Panc1 (cell line): ENCODE results near the gene MACROH2A1. TPM values are rescaled to one million over a fixed set of nuclear protein-coding genes. Genes with fewer than 3 reads are reported as not detected.

Experiments
- ATAC-seq: fragments of 200-7000 bp; cut with Tn5 transposase; 2 replicates; pipeline ENCODE4 v1.9.1; 2020; ENCODE audit warnings: mild to moderate bottlenecking, moderate library complexity
- BruUV-seq: library from RNA; stranded (reverse); fragments of 400-500 nt; replicated peaks from 2 replicates; lab custom pipeline; 2021; lab: Mats Ljungman, UMichigan
- CTCF ChIA-PET: fragments of 300-600 bp; sonication (Branson Sonifier 250); formaldehyde crosslinking; loops from one replicate; lab custom pipeline; 2022; ENCODE audit warnings: antibody characterized with exemption; lab: Charles Lee
- POLR2A ChIA-PET: fragments of 300-600 bp; sonication (Branson Sonifier 250); formaldehyde crosslinking; loops from one replicate; lab custom pipeline; 2022; ENCODE audit warnings: antibody characterized with exemption; lab: Charles Lee
- DNase-seq: peaks from one replicate; pipeline ENCODE4 v3.0.0-alpha.2; 2010; ENCODE audit warnings: low read depth, low spot score
- H3K27ac ChIP-seq: 2 replicates; pipeline ENCODE4 v1.5.1; 2011; ENCODE audit warnings: mild to moderate bottlenecking, low read length, inconsistent platforms
- H3K27me3 ChIP-seq: fragments of 200-500 bp; sonication (Bioruptor generic); 2 replicates; pipeline ENCODE4 v1.6.0; 2014; ENCODE audit warnings: low read length, inconsistent platforms; ENCODE audit not compliant: control insufficient read depth, insufficient read depth
- H3K36me3 ChIP-seq: fragments of 200-500 bp; sonication (Bioruptor generic); 2 replicates; pipeline ENCODE4 v1.5.1; 2014; ENCODE audit warnings: inconsistent platforms, mild to moderate bottlenecking, low read length, moderate library complexity; ENCODE audit not compliant: control insufficient read depth, insufficient read depth
- H3K4me1 ChIP-seq: 2 replicates; pipeline ENCODE4 v1.5.1; 2011; ENCODE audit warnings: inconsistent platforms, mild to moderate bottlenecking, low read length, moderate library complexity; ENCODE audit not compliant: control insufficient read depth, insufficient read depth
- H3K4me3 ChIP-seq, 2 experiments: 2 replicates each; pipeline ENCODE4 v1.5.1; 2011 to 2012; ENCODE audit warnings: low read depth in 2 of 2, low read length in 2 of 2, mild to moderate bottlenecking in 2 of 2, inconsistent platforms in 1 of 2, moderate library complexity in 1 of 2
- H3K9me3 ChIP-seq: fragments of 200-500 bp; sonication (Bioruptor generic); 2 replicates; pipeline ENCODE4 v1.5.1; 2014; ENCODE audit warnings: low read depth, mild to moderate bottlenecking, inconsistent platforms, low read length, moderate library complexity; ENCODE audit not compliant: control insufficient read depth, insufficient read depth
- CTCF ChIP-seq: fragments of 450-650 bp; IDR thresholded peaks from 2 replicates; pipeline ENCODE4 v1.5.1; 2017; ENCODE audit warnings: mild to moderate bottlenecking
- POLR2AphosphoS5 ChIP-seq: IDR thresholded peaks from 2 replicates; pipeline ENCODE4 v1.6.1; 2012; ENCODE audit warnings: mild to moderate bottlenecking, low read depth, low read length, moderate library complexity
- SIN3A ChIP-seq: IDR thresholded peaks from 2 replicates; pipeline ENCODE4 v1.6.1; 2012; ENCODE audit warnings: low read depth, mild to moderate bottlenecking, low read length, moderate library complexity, borderline replicate concordance; ENCODE audit not compliant: insufficient read depth
- TCF7L2 ChIP-seq: IDR thresholded peaks from 2 replicates; pipeline ENCODE4 v1.6.1; 2011; ENCODE audit warnings: mild to moderate bottlenecking, low read depth, low read length, inconsistent platforms
- in situ Hi-C: cut with HindIII; loops from 2 replicates; pipeline ENCODE4 v1.10.0; 2016; ENCODE audit warnings: low sequenced_read_pairs, low pct_unique_long_range_greater_than_20kb
- intact Hi-C: fragments of 100-400 bp; cut with micrococcal nuclease; formaldehyde crosslinking; loops from one replicate; pipeline ENCODE4 v1.10.0; 2022; ENCODE audit not compliant: unreplicated experiment
- total RNA-seq: library from RNA; stranded (reverse); gene quantifications from one replicate; pipeline ENCODE4 v1.2.1, GENCODE V29; 2021; ENCODE audit not compliant: unreplicated experiment
- TF ChIP-seq, protein P1 (sequence below), 2 experiments: IDR thresholded peaks; 2 replicates each; pipeline ENCODE4 v1.6.1; 2011 to 2012; ENCODE audit warnings: low read depth in 2 of 2, control low read depth in 1 of 2, low read length in 1 of 2, mild to moderate bottlenecking in 1 of 2, moderate library complexity in 1 of 2; ENCODE audit not compliant: insufficient read depth in 1 of 2

Gene MACROH2A1
- total RNA-seq, 1 experiment from 2014 or later, result 162 TPM

GRCh38 chr5:135422419-135422818 lies 23.4 kb upstream of the MACROH2A1 start:
- H3K27me3 ChIP-seq, result peaks cover 14% of the 10 kb centered on the region
- H3K4me3 ChIP-seq, result no peak overlapping the region
- no TSS peak for BruUV-seq
- in situ Hi-C loops (no loop called here), intact Hi-C loops (no loop called here)
- H3K9me3 ChIP-seq, result no peaks in the 10 kb centered on the region
- ATAC-seq (no peak), DNase-seq (no peak)
- H3K4me1 ChIP-seq, result no peaks in the 10 kb centered on the region
- ChIA-PET CTCF (no interaction called here), POLR2A (no interaction called here)
- no peaks in the 10 kb centered on the region for H3K36me3 ChIP-seq
- no peak overlapping the region for H3K27ac ChIP-seq
- TF ChIP-seq TCF7L2 (no peak), POLR2AphosphoS5 (no peak), SIN3A (no peak), CTCF (no peak)
- TF ChIP-seq, protein P1, sequence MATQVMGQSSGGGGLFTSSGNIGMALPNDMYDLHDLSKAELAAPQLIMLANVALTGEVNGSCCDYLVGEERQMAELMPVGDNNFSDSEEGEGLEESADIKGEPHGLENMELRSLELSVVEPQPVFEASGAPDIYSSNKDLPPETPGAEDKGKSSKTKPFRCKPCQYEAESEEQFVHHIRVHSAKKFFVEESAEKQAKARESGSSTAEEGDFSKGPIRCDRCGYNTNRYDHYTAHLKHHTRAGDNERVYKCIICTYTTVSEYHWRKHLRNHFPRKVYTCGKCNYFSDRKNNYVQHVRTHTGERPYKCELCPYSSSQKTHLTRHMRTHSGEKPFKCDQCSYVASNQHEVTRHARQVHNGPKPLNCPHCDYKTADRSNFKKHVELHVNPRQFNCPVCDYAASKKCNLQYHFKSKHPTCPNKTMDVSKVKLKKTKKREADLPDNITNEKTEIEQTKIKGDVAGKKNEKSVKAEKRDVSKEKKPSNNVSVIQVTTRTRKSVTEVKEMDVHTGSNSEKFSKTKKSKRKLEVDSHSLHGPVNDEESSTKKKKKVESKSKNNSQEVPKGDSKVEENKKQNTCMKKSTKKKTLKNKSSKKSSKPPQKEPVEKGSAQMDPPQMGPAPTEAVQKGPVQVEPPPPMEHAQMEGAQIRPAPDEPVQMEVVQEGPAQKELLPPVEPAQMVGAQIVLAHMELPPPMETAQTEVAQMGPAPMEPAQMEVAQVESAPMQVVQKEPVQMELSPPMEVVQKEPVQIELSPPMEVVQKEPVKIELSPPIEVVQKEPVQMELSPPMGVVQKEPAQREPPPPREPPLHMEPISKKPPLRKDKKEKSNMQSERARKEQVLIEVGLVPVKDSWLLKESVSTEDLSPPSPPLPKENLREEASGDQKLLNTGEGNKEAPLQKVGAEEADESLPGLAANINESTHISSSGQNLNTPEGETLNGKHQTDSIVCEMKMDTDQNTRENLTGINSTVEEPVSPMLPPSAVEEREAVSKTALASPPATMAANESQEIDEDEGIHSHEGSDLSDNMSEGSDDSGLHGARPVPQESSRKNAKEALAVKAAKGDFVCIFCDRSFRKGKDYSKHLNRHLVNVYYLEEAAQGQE (IDR thresholded peaks at IDR 0.05; ENCODE audit: insufficient read depth in 1 of 2, low read depth in 2 of 2, low read length in 1 of 2), result no peak

GRCh38 chr5:135417083-135417482 lies 18.1 kb upstream of the MACROH2A1 start:
- no peak for ATAC-seq
- POLR2A ChIA-PET, result no interaction called here

More at GRCh38 chr5:135417083-135417482, 18.1 kb upstream of the MACROH2A1 start:
- DNase-seq, result no peak
- no peak overlapping the region for H3K4me3 ChIP-seq
- no peaks in the 10 kb centered on the region for H3K4me1 ChIP-seq
- no peak for TF ChIP-seq SIN3A
- TF ChIP-seq, protein P1 (IDR thresholded peaks at IDR 0.05; ENCODE audit: insufficient read depth in 1 of 2, low read depth in 2 of 2, low read length in 1 of 2), result no peak
- no peak for TF ChIP-seq POLR2AphosphoS5
- no peak for TF ChIP-seq CTCF
- no peak for TF ChIP-seq TCF7L2
- in situ Hi-C loops, result no loop called here
- intact Hi-C loops, result no loop called here
- CTCF ChIA-PET, result no interaction called here
- peaks cover 20% of the 10 kb centered on the region for H3K27me3 ChIP-seq
- H3K36me3 ChIP-seq, result no peaks in the 10 kb centered on the region
- no peak overlapping the region for H3K27ac ChIP-seq
- H3K9me3 ChIP-seq, result no peaks in the 10 kb centered on the region
- no TSS peak for BruUV-seq
